Measurements from ENCODE around the gene GAS7. TPM values are rescaled to one million over a fixed set of nuclear protein-coding genes. Genes with fewer than 3 reads are reported as not detected.
"Not testable (repeated sequence)": the region's sequence is repeated elsewhere in the genome, so short reads cannot be mapped to it uniquely, and the experiment has no call there.

The GAS7 gene
- total RNA-seq, 1 donor from 2014 or later = 81.5 TPM

DNA sequence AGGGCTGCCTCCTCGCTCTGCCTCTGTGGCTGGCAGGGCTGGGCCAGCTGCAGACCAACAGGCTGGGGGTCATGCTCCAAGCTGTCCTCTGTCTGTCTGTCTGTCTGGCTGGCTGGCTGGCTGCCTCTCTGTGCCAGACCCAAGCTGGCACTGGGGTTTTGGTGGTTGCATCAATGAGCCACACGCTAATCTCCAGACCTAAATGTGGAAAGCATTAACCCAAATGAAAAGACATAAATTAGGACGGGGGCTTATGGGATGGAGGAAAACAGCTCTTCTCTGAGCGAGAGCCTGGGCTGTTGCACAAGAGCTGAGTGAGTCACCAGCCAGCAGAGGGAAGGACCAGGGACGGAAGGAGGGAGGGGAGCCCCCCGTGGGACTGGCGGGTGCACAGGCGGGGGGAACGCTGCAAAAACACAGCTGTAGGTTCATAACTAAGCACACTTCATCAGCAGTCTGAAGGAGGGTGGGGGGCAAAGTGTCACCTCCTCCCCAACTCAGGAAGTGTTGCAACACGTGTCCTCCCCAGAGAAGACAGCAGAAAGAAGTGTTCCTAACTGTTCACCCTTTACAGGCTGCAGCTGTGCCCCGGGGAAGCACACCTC lies 83.4 kb downstream of the GAS7 start:
- peak; percentile 95 for DNase-seq (ENCODE audit: low spot score)

DNA sequence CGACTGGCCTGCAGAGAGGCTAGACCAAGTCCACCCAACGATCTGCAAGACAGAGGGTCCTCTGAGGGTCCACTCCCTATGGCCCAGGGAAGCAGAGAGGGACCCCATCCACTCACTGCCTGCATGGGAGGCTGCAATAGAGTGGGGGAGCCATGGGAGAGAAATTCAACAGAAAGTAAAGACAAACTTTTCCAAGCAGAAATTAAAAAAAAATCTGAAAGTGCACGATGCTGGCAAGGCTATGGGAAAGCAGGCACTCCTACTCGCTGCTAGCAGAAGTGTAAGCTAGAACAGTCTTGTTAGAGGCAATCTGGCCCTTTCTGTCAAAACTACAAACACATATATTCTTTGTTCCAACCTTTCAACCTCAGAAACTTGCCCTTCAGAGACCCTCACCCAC lies 85.4 kb downstream of the GAS7 start:
- DNase-seq (ENCODE audit: low spot score) = no peak

DNA sequence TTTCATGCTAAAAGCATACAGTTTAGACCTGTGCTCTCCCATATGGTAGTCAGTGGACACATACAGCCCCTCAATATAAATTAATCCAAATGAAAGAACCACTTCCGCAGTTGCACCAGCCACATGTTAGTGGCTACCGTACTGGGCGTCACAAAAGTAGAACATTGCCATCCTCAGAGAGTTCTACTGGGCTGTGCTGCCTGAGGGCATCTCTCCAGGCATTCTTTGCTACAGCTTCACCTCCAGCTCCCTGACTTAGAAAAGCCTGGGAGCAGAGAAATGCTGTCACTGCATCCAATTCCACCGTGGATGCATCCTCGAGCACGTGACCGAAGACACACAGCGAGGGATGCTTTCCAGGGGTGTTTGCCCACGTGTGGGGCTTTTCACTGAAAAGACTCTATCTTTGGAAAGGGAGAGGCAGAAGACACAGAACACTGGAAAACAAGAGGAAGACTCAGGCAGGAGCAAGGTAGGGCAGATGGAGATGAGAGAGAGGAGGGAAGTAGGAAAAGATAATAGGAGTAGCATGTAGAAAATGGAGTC lies 86.4 kb downstream of the GAS7 start:
- DNase-seq (ENCODE audit: low spot score) = no peak

DNA sequence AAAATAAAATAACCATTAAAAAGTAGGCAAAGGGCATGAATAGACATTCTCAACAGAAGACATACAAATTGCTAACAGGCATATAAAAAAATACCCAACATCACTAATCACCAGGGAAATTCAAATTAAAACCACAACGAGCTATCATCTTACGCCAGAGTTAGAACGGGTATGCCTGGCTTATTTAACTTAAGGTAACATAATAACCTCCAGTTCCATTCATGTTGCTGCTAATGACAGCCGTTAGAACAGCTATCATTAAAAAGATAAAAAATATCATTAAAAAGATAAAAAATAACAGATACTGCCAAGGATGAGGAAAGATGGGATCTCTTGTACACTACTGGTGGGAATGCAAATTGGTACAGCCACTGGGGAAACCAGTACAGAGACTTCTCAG lies 89.3 kb downstream of the GAS7 start:
- no peak for DNase-seq (ENCODE audit: low spot score)

DNA sequence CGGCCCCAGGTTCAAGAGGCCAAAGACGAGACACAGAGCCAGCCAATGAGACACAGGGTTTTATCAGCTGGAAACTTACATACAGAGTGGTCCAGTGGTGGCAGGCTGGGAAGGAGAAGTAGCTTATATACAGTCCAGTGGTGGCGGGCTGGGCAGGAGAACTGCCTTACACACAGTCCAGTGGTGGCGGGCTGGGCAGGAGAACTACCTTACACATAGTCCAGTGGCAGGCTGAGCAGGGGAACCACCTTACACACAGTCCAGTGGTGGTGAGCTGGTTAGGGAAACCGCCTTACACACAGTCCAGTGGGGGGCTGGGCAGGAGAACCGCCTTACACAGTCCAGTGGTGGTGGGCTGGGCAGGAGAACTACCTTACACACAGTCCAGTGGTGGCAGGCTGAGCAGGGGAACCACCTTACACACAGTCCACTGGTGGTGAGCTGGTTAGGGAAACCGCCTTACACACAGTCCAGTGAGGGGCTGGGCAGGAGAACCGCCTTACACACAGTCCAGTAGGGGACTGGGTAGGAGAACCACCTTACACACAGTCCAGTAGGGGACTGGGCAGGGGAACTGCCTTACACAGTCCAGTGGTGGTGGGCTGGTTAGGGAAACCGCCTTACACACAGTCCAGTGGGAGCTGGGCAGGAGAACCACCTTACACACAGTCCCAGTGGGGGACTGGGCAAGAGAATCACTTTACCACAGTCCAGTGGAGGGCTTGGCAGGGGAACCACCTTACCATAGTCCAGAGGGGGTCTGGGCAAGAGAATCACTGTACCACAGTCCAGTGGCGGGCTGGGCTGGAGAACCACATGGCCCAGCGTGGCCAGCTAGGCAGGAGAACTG lies 90.9 kb downstream of the GAS7 start:
- DNase-seq (ENCODE audit: low spot score) = no peak

DNA sequence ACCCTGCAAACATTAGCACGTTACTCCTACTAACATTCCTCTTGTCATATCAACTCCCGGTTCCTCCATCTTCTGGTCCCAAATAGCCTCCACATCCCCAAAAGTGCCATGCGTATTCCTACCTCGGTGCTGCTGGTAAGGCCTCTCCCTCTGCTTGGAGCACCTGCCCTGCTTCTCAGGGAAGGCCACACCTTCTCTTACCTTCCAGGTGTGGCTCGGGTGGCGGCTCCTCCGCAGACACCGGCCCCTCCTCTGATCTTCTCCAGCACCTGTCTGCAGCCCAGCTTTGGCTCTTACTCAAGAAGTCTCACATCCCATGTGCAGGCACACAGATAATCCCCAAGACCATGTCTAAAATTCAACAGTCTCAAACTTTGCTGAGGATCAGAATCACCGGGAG lies 92.3 kb downstream of the GAS7 start:
- no peak for DNase-seq (ENCODE audit: low spot score)

DNA sequence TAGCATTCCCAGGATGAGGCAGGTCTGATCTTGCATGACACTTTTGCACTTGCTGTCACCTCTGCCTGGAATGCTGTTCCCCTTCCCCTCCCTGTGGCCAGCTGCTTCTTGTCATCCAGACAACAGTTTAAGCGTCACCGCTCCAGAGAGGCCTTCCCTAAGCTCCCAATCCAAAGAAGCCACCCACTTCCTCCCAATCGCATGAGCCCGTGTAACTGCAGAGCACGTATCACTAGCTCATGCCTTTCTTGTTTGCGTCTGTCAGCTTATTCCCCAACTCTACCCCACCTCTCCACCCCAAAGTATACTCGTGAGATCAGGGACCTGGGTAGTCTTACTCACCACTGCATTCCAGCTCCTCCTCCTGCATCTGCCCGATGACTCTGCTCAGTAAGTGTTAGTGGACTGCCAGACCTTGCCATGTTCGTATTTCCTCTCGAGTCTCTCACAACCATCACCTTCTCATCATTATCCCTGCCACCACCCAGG lies 92.8 kb downstream of the GAS7 start:
- no peak for DNase-seq (ENCODE audit: low spot score)

DNA sequence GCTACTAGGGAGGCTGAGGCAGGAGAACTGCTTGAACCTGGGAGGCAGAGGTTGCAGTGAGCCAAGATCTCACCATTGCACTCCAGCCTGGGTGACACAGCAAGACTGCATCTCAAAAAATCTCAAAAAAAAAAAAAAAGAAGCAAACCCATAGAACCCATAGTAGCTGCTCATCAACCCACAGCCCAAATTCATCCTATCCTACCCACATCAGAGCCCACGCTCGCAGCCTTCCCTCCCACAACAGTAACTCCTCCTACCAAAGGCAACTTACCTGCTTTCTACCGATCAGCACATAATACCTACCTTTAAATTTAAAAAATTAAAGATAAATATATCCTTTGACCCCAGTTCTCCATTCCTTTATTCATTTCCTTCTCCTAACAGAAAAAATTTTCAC lies 94.7 kb downstream of the GAS7 start:
- DNase-seq (ENCODE audit: low spot score) = no peak

DNA sequence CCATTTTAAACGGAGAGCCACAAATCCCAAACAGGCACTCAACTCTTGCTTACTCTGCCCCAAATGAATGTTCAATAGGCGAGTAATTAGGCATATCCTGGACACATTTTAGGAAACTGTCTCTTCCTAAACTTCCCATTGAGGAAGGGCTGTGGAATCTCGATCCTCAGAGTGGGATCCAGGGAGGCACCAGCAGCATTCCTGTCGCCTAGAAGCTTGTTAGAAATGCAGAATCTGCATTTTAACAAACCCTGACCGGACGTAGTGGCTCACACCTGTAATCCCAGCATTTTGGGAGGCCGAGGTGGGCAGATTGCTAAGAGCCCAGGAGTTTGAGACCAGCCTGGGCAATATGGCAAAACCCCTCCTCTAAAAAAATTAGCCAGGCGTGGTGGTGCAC lies 95.6 kb downstream of the GAS7 start:
- no peak for DNase-seq (ENCODE audit: low spot score)

DNA sequence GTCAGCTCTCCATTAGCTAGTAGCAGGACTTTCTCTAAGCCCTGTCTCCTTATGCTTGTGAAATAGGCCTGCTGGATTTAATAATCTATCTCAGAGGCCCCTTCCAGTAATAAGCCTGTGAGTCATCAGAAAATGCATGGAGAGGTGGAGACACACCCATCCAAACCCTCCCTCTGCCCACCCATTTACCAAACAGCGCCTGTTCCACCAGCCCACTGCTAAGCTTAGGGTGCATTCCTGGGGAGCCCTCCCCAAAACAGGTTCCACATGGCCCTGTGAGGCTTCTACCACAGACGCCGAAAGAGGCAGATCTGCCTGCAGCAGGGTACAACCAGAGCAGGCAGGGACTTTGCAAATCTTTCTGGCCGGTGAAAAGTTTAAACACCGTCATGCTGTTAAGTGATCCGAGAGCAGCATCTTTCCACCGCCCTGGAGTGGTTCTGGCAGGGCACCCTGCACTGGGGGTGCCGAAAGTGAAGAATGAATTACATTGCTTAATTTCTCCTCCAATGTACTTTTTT lies 99.3 kb downstream of the GAS7 start:
- DNase-seq (ENCODE audit: low spot score) = no peak

DNA sequence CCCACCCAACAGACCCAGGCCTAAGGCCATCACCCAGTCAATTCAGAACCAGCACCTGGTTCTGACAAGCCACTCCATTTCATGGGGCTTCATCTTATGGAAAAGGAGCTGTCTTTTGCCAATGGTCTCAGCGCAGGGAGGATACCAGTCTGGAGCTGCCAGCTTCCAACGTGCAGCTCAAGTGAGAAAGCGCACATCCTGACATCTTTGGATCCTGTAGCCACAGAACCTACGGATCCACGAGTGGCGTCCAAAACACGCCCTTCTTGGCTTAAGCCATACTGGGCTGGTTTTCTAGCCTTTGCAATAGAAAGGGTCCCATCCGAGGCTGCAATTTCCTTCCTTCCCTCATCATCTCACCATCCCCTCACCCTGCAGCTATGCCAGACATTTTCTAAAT lies 101.8 kb downstream of the GAS7 start:
- no peak for DNase-seq (ENCODE audit: low spot score)

DNA sequence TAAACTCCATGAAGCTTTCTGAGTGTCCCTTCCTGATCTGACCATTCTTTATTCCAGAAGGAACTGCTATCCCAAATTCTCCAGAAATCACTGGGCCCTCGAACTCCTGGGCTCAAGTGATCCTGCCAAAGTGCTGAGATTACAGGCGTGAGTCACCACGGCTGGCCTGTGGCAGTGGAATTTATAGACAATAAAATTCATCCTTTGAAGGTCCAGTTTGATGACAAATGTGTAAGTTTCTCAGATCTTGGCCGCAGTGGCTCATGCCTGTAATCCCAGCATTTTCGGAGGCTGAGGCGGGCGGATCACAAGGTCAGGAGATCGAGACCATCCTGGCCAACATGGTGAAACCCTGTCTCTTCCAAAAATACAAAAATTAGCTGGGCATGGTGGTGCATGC lies 103.1 kb downstream of the GAS7 start:
- not testable (repeated sequence) for DNase-seq (ENCODE audit: low spot score)

DNA sequence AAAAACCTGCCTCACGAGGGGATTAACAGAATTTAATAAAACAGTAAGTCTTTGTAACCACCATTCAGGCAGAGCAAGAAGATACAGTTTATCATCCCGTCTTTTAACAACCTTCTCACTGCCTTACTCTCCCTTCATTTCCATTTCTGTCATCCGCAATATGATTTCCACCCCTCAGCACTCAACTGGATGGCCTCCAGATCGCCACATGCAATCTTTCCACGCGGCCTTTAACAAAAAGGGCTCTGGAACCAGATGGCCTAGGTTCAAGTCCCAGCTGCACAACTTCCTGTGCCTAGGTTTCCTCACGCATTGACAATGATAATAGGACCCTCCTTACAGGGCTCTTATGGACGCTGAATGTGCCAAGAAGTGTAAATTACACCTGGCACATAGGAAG lies 103.6 kb downstream of the GAS7 start:
- DNase-seq (ENCODE audit: low spot score) = no peak

DNA sequence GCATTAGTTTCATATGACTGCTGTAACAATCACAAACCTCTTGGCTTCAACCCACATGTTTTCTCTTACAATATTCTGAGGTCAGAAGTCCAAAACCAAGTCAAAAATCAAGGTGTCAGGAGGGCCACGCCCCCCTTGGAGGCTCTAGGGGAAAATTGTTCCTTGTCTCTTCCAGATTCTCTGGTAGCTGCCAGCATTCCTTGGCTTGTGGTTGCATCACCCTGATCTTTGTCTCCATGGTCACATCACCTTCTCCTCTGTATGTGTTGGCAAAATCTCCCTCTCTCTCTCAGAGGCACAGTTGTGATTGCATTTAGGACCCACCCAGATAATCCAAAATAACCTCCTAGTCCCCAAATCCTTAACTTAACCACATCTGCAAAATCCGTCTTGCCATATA lies 105.8 kb downstream of the GAS7 start:
- DNase-seq (ENCODE audit: low spot score) = no peak

DNA sequence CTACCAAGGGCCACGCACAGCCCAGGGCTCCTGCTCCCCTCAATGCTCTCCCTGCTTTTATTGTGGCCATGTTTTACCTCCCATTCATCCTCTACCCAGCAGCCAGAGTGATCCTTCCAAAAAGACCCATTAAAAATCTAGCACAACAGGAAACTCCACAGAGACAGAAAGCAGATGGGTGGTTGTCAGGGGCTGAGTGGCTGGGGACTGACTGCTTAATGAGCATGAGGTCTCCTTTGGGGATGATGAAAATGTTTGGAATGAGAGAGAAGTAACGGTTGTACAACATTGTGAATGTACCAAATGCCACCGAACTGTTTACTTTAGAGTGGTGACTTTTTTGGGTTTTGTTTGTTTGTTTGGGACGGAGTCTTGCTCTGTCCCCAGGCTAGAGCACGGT lies 107.4 kb downstream of the GAS7 start:
- DNase-seq (ENCODE audit: low spot score) = no peak

DNA sequence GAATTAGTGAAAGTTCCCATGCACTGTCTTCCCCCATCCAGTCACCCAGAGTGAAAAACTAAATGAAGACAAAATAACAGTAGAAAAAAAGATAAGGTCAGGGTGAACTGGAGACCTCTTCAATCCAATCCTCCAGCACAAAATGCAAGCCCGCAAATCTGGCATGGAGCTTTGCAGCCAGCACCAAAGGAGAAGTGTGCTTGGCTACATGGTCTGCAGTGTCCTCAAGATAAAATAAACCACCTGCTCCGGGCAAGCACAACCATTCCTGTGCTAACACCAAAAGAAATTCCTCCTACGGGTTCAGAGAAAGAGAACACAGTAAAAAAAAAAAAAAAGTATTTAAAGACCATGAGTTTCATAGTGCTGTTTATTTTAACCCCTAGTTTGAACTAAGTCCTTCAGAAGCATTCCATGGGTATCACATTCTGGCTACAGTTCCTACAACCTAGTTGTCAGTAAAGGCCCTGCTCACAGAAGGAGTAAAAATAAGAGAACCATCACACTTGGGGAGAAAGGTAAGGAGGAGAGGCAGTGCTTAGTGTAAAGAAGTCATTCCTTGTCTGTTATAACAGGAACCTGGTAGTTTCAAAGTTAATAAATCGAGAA lies 109.1 kb downstream of the GAS7 start:
- DNase-seq (ENCODE audit: low spot score) = no peak

DNA sequence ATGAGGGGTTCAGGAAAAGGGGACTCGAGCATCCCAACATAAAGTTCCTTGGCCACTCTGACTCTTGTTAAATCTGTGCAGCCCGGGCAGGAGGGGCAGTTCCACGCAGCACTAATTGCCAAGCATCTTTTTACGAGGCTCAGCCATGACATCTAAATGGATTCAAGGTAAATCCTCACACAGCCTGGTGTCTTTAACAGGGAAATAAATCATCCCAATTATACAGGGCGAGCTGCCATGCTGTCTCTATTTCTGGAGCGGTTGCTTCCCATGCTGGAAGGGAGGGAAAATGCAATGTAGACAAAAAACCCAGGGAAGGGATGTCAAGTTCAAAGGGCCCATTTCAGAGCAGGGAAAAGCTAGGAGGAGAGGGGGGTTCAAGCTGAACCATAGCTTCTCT lies 110.0 kb downstream of the GAS7 start:
- DNase-seq (ENCODE audit: low spot score) = no peak

DNA sequence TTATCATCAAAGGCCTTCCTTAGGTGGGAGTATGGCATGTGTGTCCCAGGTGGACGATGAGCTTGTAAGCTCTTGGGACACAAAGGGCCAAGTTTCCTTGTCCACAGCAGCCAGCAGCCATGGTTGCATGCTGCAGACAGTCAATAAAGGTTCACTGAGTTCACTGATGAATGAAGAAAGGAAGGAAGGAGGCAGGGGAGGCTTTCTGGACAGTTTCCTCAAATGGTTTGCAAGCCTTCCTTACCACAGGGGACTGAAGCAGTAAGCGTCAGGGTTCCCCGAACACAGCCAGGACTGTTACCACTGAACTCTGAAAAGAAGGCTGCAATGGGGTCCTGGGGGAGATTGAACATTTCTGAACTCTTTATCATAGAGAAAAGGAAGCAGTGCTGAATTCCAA lies 111.1 kb downstream of the GAS7 start:
- DNase-seq (ENCODE audit: low spot score) = no peak

DNA sequence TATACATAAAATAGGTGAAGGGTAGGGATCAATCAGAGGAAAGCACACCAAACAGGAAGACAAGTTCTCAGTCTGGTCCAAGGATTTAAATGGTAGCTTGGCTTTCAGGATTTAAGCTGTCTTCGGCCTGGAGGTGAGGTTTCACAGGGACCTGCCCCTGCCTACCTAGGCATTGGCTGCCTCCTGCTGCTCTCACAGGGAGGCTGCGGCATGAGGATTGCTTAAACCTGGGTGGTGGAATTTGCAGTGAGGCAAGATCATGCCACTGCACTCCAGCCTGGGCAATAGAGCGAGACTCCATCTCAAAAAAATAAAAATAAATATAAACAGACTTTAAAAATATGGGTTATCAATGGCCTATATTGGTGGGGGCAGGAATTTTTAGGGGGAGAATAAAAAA lies 114.5 kb downstream of the GAS7 start:
- no peak for DNase-seq (ENCODE audit: low spot score)

DNA sequence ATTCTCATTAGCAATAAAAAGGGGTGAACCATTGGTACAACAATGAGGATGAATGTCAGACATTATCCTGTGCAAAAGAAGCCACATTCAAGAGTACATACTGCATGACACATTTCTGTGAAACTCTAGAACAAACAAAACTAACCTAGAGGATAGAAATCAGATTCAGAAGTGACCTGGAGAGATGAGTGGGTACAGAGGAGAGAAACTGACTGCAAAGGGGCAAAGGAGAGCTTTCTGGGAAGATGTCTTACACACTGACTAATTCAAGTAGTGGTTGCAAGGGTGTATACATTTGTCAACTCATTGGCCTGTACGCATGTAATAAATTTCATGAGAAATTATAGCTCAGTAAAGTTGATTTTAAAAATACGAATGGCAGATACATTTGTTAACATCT lies 115.6 kb downstream of the GAS7 start:
- no peak for DNase-seq (ENCODE audit: low spot score)

DNA sequence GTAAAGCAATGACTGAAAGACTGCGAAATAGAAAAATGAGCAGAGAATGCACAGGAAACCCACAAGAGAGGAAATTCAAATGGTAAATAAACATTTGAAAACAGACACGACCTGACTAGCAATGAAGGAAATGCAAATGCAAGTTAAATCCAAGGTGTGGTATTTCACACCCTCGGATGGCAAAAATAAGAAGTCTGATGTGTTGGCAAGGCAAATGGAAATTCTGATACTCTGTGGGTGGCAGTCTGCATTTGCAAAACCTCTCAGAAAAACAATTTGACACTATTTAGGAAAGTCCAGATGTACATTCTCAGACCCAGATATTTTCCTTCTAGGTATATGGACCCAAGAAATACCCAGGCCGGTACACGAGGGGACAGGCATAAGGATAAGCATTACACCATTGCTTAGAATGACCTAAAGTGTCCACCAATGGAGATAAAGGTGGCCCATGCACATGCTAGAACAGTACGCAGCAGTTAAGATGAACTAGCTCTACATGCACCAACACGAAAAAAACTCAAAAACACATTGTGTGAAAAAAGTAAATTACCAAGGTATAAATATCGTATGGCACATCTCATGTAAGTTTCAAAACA lies 116.7 kb downstream of the GAS7 start:
- no peak for DNase-seq (ENCODE audit: low spot score)

Data from mesenteric fat pad (tissue), 1 donor.